WI38 (cell line): Measurements from ENCODE around the gene PHACTR1.
A peak's percentile ranks its signal among the peaks of the same experiment; 100 is the strongest.

Experiments
- H3K4me3 ChIP-seq: 2 replicates; pipeline ENCODE4 v1.5.1; 2011; ENCODE audit warnings: low read depth, mild to moderate bottlenecking, control low read depth, low read length
- TF ChIP-seq, protein P1 (sequence below): IDR thresholded peaks from 2 replicates; pipeline ENCODE4 v1.5.1; 2012; ENCODE audit warnings: low read depth, mild to moderate bottlenecking, control low read depth, low read length

Gene PHACTR1

DNA sequence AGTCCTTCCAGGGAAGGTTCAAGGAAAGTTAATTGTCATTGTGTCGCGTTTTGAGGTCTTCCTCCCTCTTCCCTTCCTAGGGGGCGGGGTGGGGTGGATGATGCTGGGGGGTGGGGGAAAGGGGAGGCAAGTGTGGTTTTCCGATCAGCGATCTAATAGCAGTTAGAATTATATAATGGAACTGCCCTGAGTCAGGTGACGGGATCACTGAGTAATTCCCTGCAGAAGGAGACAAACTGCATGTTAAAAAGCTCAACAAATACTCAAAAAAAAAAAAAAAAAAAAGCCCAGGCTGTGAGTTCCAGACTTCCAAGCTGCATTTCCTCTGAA, 240.4 kb downstream of the PHACTR1 start:
- TF ChIP-seq, protein P1, sequence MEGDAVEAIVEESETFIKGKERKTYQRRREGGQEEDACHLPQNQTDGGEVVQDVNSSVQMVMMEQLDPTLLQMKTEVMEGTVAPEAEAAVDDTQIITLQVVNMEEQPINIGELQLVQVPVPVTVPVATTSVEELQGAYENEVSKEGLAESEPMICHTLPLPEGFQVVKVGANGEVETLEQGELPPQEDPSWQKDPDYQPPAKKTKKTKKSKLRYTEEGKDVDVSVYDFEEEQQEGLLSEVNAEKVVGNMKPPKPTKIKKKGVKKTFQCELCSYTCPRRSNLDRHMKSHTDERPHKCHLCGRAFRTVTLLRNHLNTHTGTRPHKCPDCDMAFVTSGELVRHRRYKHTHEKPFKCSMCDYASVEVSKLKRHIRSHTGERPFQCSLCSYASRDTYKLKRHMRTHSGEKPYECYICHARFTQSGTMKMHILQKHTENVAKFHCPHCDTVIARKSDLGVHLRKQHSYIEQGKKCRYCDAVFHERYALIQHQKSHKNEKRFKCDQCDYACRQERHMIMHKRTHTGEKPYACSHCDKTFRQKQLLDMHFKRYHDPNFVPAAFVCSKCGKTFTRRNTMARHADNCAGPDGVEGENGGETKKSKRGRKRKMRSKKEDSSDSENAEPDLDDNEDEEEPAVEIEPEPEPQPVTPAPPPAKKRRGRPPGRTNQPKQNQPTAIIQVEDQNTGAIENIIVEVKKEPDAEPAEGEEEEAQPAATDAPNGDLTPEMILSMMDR = no peak
- peak overlapping the region; percentile 65 for H3K4me3 ChIP-seq

DNA sequence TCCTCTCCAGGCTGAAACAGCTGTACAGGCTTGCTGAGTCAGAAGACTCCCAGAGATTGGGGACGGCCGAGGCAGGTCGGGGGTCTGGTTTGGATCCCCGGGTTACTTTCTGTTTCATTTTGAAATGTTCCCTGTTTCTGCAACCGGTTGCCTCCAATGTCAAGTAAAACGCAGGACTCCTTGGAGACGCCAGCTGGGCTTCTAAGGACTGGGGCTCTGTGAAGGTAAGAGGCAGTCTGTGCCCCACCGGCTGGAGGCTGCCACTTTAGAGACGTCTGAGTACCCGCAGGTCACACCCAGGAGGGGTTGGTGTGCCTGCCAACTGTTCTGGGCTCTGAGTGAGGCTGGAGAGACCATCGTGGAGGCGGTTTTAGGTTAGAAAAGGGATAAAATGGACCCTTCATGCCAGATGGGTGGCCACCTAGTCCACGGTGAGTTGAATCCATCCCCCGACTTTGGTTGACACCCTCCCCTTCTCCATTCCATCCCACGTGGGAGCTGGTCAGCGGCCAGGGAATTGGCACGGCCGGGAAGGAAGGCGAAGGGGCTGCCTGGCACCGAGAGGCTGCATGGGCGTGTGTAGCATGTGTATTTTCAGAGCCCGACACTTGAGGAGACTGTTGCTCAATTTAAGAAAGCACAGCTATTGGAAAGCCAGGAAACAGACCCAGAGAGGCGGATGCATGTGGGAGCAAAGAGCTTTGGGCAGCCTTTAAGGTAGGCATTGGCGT, 240.9 kb downstream of the PHACTR1 start:
- TF ChIP-seq, protein P1 = no peak
- peak overlapping the region; percentile 65 for H3K4me3 ChIP-seq

DNA sequence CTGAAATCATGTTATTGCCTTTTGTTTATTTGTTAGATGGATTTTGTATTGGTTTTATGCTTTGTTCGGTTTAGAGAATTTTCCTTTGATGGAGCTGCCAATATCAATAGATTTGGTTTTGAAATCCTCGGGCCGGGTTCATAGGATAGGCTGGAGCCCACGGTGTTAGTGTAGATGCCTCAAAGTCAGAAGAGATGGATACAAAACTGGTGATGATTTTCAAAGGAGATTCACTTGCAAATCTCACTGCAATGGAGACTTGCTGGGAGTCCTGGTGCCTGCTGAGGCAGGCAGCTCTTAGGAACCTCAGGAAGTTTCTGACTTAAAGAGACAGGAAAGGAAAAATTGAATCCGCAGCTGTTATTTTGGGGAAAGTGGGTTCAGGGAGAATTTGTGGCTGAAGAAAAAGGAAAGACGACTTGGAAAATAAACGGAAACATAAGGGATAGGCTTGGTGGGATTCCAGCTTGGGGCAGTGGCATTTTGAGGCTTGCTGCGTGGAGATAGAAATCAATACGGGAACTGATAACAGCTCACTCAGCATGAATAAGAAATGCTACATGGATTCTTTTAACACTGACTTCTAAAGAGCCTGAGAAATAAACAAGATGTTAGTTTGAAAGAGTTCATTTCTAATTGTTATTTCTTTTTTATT, 241.6 kb downstream of the PHACTR1 start:
- TF ChIP-seq, protein P1 = no peak
- peak overlapping the region; percentile 65 for H3K4me3 ChIP-seq

DNA sequence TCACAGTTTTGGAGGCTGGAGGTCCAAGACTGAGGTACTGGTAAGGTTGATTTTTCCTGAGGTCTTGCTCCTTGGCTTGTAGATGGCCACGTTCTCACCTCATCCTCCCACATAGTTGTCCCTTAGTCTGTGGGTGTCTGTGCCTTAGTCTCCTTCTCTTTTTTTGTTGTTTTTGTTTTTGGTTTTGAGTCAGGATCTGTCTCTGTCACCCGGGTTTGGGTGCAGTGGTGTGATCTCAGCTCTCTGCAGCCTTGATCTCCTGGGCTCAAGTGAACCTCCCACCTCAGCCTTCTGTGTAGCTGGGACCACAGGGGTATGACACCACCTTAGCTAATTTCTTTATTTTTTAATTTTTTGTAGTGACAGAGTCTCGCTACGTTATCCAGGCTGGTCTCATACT, 245.2 kb downstream of the PHACTR1 start:
- H3K4me3 ChIP-seq = no peak overlapping the region
- TF ChIP-seq, protein P1 = no peak

DNA sequence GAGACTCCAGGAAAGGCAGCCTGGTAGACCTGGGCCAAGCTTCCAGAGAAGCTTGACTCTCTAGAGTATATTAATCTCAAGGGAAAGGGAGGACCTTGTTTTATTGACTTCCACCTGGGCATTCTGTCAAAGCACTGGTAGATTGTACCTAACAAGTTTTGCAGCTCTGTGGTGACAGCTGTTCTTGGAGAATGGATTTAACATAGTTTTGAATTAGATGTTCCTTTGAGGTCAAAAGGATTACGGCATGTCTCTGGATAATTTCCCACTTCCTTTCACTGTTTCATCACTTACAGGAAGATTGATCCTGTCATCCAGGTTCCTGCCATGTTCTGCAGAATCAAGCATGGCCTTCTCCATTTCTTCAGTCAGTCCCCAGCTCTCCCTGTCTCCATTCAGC, 246.0 kb downstream of the PHACTR1 start:
- TF ChIP-seq, protein P1 = no peak
- no peak overlapping the region for H3K4me3 ChIP-seq

DNA sequence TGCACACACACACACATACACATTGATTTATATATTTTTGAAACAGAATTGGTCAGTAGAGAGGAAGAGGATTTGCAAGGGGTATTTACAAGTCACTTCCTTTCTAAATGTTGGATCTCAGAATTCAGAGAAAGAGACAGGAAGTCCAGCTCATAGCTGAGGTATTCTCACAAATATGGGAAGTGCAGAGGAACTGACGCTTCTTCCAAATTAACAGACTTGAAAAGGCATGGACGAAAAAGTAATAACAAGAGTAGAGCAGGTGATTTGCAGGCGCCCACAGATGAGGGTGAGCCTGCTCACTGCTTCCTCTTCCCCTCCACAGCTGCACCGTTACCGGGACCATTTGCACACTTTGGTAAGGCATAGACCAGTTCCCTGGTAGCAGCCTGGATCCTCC, 246.4 kb downstream of the PHACTR1 start:
- TF ChIP-seq, protein P1 = no peak
- H3K4me3 ChIP-seq = no peak overlapping the region

DNA sequence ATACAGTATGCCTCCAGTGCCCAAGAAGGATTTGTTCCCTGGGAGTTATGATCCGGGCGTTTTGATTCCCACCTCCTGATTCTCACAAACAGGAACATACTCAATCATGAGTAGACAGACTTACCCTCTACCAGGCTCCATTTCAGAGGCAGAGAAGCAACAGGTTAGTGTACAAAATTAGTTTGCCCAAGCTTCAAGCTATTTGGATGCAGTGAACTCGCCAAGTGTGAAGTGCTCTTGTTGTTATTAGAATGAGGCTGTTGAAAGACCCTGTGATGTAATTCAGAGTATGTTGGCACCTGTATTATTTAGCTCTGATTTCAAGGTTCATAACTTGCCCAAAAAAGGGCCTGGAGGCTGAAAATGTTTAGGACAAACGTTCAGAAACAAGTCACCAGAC, 247.0 kb downstream of the PHACTR1 start:
- TF ChIP-seq, protein P1 = no peak
- H3K4me3 ChIP-seq = no peak overlapping the region
